Mammary epithelial cell (primary cell): ENCODE measurements around the gene SNX6.

Experiments
- EZH2 ChIP-seq: IDR thresholded peaks from 2 replicates; pipeline ENCODE4 v1.6.1; 2012; ENCODE audit warnings: low read length, inconsistent platforms, borderline replicate concordance
- TF ChIP-seq, protein P1 (sequence below), 2 donors: IDR thresholded peaks in 1 of 2; conservative IDR thresholded peaks in 1 of 2; 2 replicates each; pipeline ENCODE4 v1.5.1; 2011 to 2012; ENCODE audit warnings: inconsistent platforms in 2 of 2, low read length in 2 of 2, mild to moderate bottlenecking in 2 of 2, control low read depth in 1 of 2, low read depth in 1 of 2; ENCODE audit not compliant: insufficient read depth in 1 of 2; ENCODE audit errors: extremely low read depth in 1 of 2

DNA sequence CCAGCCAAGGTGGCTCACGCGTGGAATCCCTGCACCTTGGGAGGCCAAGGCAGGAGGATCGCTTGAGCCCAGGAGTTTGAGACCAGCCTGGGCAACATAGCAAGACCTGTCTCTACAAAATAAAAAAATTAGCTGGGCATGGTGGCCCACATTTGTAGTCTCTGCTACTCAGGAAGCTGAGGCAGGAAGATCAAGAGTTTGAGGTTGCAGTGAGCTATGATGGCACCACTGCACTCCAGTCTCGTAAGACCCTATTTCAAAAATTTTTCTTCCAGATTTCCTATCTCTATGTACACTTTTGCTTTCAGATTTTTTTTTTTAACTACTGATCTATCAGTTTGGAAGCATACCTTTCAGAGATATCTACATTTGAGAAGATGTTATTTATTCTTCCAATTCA is 15.3 kb downstream of the SNX6 start:
- TF ChIP-seq, protein P1, sequence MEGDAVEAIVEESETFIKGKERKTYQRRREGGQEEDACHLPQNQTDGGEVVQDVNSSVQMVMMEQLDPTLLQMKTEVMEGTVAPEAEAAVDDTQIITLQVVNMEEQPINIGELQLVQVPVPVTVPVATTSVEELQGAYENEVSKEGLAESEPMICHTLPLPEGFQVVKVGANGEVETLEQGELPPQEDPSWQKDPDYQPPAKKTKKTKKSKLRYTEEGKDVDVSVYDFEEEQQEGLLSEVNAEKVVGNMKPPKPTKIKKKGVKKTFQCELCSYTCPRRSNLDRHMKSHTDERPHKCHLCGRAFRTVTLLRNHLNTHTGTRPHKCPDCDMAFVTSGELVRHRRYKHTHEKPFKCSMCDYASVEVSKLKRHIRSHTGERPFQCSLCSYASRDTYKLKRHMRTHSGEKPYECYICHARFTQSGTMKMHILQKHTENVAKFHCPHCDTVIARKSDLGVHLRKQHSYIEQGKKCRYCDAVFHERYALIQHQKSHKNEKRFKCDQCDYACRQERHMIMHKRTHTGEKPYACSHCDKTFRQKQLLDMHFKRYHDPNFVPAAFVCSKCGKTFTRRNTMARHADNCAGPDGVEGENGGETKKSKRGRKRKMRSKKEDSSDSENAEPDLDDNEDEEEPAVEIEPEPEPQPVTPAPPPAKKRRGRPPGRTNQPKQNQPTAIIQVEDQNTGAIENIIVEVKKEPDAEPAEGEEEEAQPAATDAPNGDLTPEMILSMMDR (conservative IDR thresholded peaks at IDR 0.05 in 1 of 2, IDR thresholded peaks at IDR 0.05 in 1 of 2; ENCODE audit: extremely low read depth in 1 of 2, insufficient read depth in 1 of 2, low read depth in 1 of 2, low read length in 2 of 2) = no peak
- no peak for TF ChIP-seq EZH2
